Articular chondrocyte of knee joint (primary cell): Measurements from ENCODE around the gene RIC8B. TPM values are rescaled to one million over a fixed set of nuclear protein-coding genes. Genes with fewer than 3 reads are reported as not detected.

ENCODE experiments used
- total RNA-seq: library from RNA; depleted of rRNA; stranded (reverse); fragments of >200 nt; gene quantifications from 2 replicates; pipeline ENCODE4 v1.2.3, GENCODE V29; 2012

RIC8B gene
- 11.6 and 14.3 TPM in 2 replicates for total RNA-seq

GRCh38 chr12:106774005-106774807 lies at the start of gene RIC8B:
RIC8B (plus strand) TSS chr12:106774682; CDS start chr12:106774746, 64 bp downstream.

Other genes starting within 250 kb of the RIC8B start
- gene RFX4, start 191.7 kb upstream of the RIC8B start, total RNA-seq = not detected in 2 replicates
- 147 and 161 TPM in 2 replicates for gene TMEM263, start 181.2 kb downstream of the RIC8B start, total RNA-seq
- gene MTERF2, start 212.5 kb downstream of the RIC8B start, total RNA-seq = 5.7 and 7.1 TPM in 2 replicates